Ureter (tissue), 1 donor: ENCODE data around the gene RIPOR3. TPM values are rescaled to one million over a fixed set of nuclear protein-coding genes. Genes with fewer than 3 reads are reported as not detected.
"Not testable (repeated sequence)": the region's sequence is repeated elsewhere in the genome, so short reads cannot be mapped to it uniquely, and the experiment has no call there.

ENCODE experiments used
- DNase-seq: peaks from one replicate; pipeline ENCODE4 v3.0.0-alpha.2; 2020; ENCODE audit warnings: low spot score
- total RNA-seq: library from RNA; stranded (reverse); gene quantifications from one replicate; pipeline ENCODE4 v1.2.4, GENCODE V29; 2023
- donor health status: DM: yes; HTN: yes; CAD: no.

Gene RIPOR3
- total RNA-seq, 1 donor from 2014 or later, result 5.0 TPM

- no peak for DNase-seq
These were observed 57.2 kb downstream of the RIPOR3 start for GRCh38 chr20:50634191-50634590.

- no peak for DNase-seq
These were observed 58.0 kb downstream of the RIPOR3 start for GRCh38 chr20:50633361-50633760.

- no peak for DNase-seq
These were observed 58.6 kb downstream of the RIPOR3 start for GRCh38 chr20:50632701-50633100.

- no peak for DNase-seq
These were observed 59.1 kb downstream of the RIPOR3 start for GRCh38 chr20:50632236-50632635.

- DNase-seq, result no peak
These were observed 60.6 kb downstream of the RIPOR3 start for GRCh38 chr20:50630578-50631263.

GRCh38 chr20:50629670-50630045 lies 61.7 kb downstream of the RIPOR3 start:
- DNase-seq, result no peak

- DNase-seq, result no peak
These were observed 62.3 kb downstream of the RIPOR3 start for GRCh38 chr20:50628853-50629669.

- DNase-seq, result no peak
These were observed 63.0 kb downstream of the RIPOR3 start for GRCh38 chr20:50628332-50628731.

- no peak for DNase-seq
These were observed 63.6 kb downstream of the RIPOR3 start for GRCh38 chr20:50627747-50628146.

GRCh38 chr20:50625986-50626677 lies 65.2 kb downstream of the RIPOR3 start:
- DNase-seq, result no peak

- DNase-seq, result peak; percentile 60
These were observed 66.9 kb downstream of the RIPOR3 start for GRCh38 chr20:50624351-50625016.

GRCh38 chr20:50621068-50621665 lies 70.2 kb downstream of the RIPOR3 start:
- DNase-seq, result no peak

GRCh38 chr20:50620459-50620858 lies 70.9 kb downstream of the RIPOR3 start:
- DNase-seq, result not testable (repeated sequence)

- no peak for DNase-seq
These were observed 72.8 kb downstream of the RIPOR3 start for GRCh38 chr20:50618537-50618936.

GRCh38 chr20:50617022-50617421 lies 74.3 kb downstream of the RIPOR3 start:
- DNase-seq, result no peak

- no peak for DNase-seq
These were observed 75.9 kb downstream of the RIPOR3 start for GRCh38 chr20:50615407-50615806.

- DNase-seq, result no peak
These were observed 77.7 kb downstream of the RIPOR3 start for GRCh38 chr20:50613438-50614169.

GRCh38 chr20:50611128-50611810 lies 80.1 kb downstream of the RIPOR3 start:
- no peak for DNase-seq

- DNase-seq, result no peak
These were observed 81.1 kb downstream of the RIPOR3 start for GRCh38 chr20:50610212-50610718.

- no peak for DNase-seq
These were observed 81.8 kb downstream of the RIPOR3 start for GRCh38 chr20:50609438-50609989.
